K562 (cell line): ENCODE measurements around the gene VSIG10. TPM values are rescaled to one million over a fixed set of nuclear protein-coding genes. Genes with fewer than 3 reads are reported as not detected.

Source experiments
- ARID2 ChIP-seq: fragments of 450-650 bp; IDR thresholded peaks from 2 replicates; pipeline ENCODE4 v1.6.1; 2017; ENCODE audit warnings: antibody characterized with exemption, mild to moderate bottlenecking
- BACH1 ChIP-seq: fragments of 200-800 bp; sonication (Bioruptor generic); IDR thresholded peaks from 2 replicates; pipeline ENCODE4 v1.6.1; 2016; ENCODE audit warnings: missing genetic modification characterization, missing compliant biosample characterization
- BRF1 ChIP-seq: IDR thresholded peaks from 3 replicates; pipeline ENCODE4 v1.6.1; 2011; ENCODE audit warnings: borderline replicate concordance, mild to moderate bottlenecking; ENCODE audit not compliant: insufficient read length; ENCODE audit errors: extremely low read depth
- CREB5 ChIP-seq: fragments of 250-450 bp; sonication (Bioruptor Pico); IDR thresholded peaks from 2 replicates; pipeline ENCODE4 v1.5.0; 2020; ENCODE audit warnings: mild to moderate bottlenecking
- E2F6 ChIP-seq, 2 experiments: IDR thresholded peaks; 2 replicates each; pipeline ENCODE4 v1.6.1; 2011; ENCODE audit warnings: borderline replicate concordance in 1 of 2, control low read depth in 1 of 2, low read depth in 1 of 2, low read length in 1 of 2, mild to moderate bottlenecking in 1 of 2, mixed read lengths in 1 of 2, moderate library complexity in 1 of 2; ENCODE audit not compliant: insufficient read depth in 1 of 2, insufficient read length in 1 of 2, poor library complexity in 1 of 2, severe bottlenecking in 1 of 2; ENCODE audit errors: extremely low read depth in 1 of 2
- ETV1 ChIP-seq: fragments of 450-650 bp; conservative IDR thresholded peaks from 2 replicates; pipeline ENCODE4 v1.6.1; 2016; ENCODE audit warnings: missing genetic modification characterization, control low read depth, low read depth, missing compliant biosample characterization
- FOSL1 ChIP-seq: fragments of 200-800 bp; sonication (Bioruptor generic); conservative IDR thresholded peaks from 2 replicates; pipeline ENCODE4 v1.6.1; 2016; ENCODE audit warnings: missing genetic modification characterization, missing compliant biosample characterization
- HDAC6 ChIP-seq: IDR thresholded peaks from 2 replicates; pipeline ENCODE4 v1.6.1; 2012; ENCODE audit warnings: low read depth, mild to moderate bottlenecking, control low read depth, inconsistent platforms, low read length, moderate library complexity
- HOMEZ ChIP-seq: fragments of 250-450 bp; sonication (Bioruptor Pico); IDR thresholded peaks from 2 replicates; pipeline ENCODE4 v1.4.0; 2020; ENCODE audit warnings: mild to moderate bottlenecking, moderate library complexity
- IFI16 ChIP-seq: fragments of 250-450 bp; sonication (Bioruptor Pico); IDR thresholded peaks from 2 replicates; pipeline ENCODE4 v2.1.2; 2022; ENCODE audit warnings: mild to moderate bottlenecking, inconsistent platforms
- LEF1 ChIP-seq: fragments of 450-650 bp; IDR thresholded peaks from 2 replicates; pipeline ENCODE4 v1.6.1; 2016; ENCODE audit warnings: mild to moderate bottlenecking
- RAD21 ChIP-seq, 2 experiments: fragments of 250-450 bp in 1 of 2; fragments of 450-650 bp in 1 of 2; sonication (Bioruptor Pico) in 1 of 2; formaldehyde crosslinking in 1 of 2; IDR thresholded peaks in 1 of 2; conservative IDR thresholded peaks in 1 of 2; 2 replicates each; pipeline versions ENCODE4 v1.4.0 to v1.8.0; 2020 to 2022; ENCODE audit warnings: mild to moderate bottlenecking in 2 of 2, moderate library complexity in 1 of 2
- SNRNP70 ChIP-seq: fragments of 200-400 bp; formaldehyde crosslinking; optimal IDR thresholded peaks from 2 replicates; pipeline ENCODE3; 2017; ENCODE audit warnings: low read depth, low read length
- TRIM25 ChIP-seq: fragments of 450-650 bp; IDR thresholded peaks from 2 replicates; pipeline ENCODE4 v1.7.0; 2016; ENCODE audit warnings: borderline replicate concordance
- U2AF2 ChIP-seq: fragments of 200-400 bp; formaldehyde crosslinking; optimal IDR thresholded peaks from 2 replicates; pipeline ENCODE3; 2017; ENCODE audit warnings: low read depth, mild to moderate bottlenecking, low read length
- ZBTB8A ChIP-seq: fragments of 450-650 bp; IDR thresholded peaks from 2 replicates; pipeline ENCODE4 v1.6.1; 2018; ENCODE audit warnings: mild to moderate bottlenecking, moderate library complexity; ENCODE audit not compliant: partially characterized antibody
- ZNF512 ChIP-seq: IDR thresholded peaks from 2 replicates; pipeline ENCODE4 v1.6.1; 2016; ENCODE audit warnings: missing genetic modification characterization, missing compliant biosample characterization
- ZNF695 ChIP-seq: fragments of 450-650 bp; formaldehyde crosslinking; IDR thresholded peaks from 2 replicates; pipeline ENCODE4 v1.4.0; 2020; ENCODE audit warnings: mild to moderate bottlenecking, moderate library complexity
- ZSCAN32 ChIP-seq: fragments of 450-650 bp; formaldehyde crosslinking; IDR thresholded peaks from 2 replicates; pipeline ENCODE4 v1.4.0; 2020; ENCODE audit warnings: mild to moderate bottlenecking, moderate library complexity
- polyA plus RNA-seq, 8 experiments: library from polyadenylated mRNA; depleted of rRNA in 4 of 8; stranded (reverse) in 5 of 8; unstranded in 3 of 8; fragments of >200 nt; fragmentation: Nextera tagmentation in 2 of 8; fragmentation: Illumina TruSeq in 1 of 8; extraction: Ambion mirVana in 2 of 8; extraction: Trizol in 1 of 8; gene quantifications; 2 replicates each; pipeline versions ENCODE4 v1.2.1 to v1.2.3, GENCODE V29; 2011 to 2014; ENCODE audit warnings: inconsistent platforms in 1 of 8, missing spikeins in 1 of 8
- total RNA-seq, 7 experiments: library from RNA; depleted of rRNA in 6 of 7; stranded (reverse); fragments of >200 nt in 6 of 7; fragmentation: Illumina TruSeq in 2 of 7; extraction: Trizol in 2 of 7; gene quantifications; 2 replicates each; pipeline versions ENCODE4 v1.2.1 to v1.2.3, GENCODE V29; 2011 to 2021; ENCODE audit warnings: low replicate concordance in 1 of 7

Gene VSIG10
- total and polyA plus RNA-seq, 9 of the 15 experiments (the other 6 are each of a cell fraction or from before 2014, with no cell fraction given): 4.1 to 8.8 (median 4.7) TPM

- peak; percentile 94 to 95 for TF ChIP-seq E2F6 (IDR thresholded peaks at IDR 0.05; ENCODE audit: borderline replicate concordance in 1 of 2, extremely low read depth in 1 of 2, insufficient read depth in 1 of 2, insufficient read length in 1 of 2, low read depth in 1 of 2, low read length in 1 of 2, poor library complexity in 1 of 2, severe bottlenecking in 1 of 2)
- TF ChIP-seq ZNF512 (tag): no peak
- no peak for TF ChIP-seq LEF1
- TF ChIP-seq RAD21 (CRISPR knock-in tag; conservative IDR thresholded peaks at IDR 0.05 in 1 of 2, IDR thresholded peaks at IDR 0.05 in 1 of 2): peak in 1 of 2 experiments; percentile 8; a peak in 1 of 4 replicates
- TF ChIP-seq BRF1: no peak
- TF ChIP-seq TRIM25: no peak
- TF ChIP-seq SNRNP70: no peak
- TF ChIP-seq HOMEZ (CRISPR knock-in tag): no peak
- no peak for TF ChIP-seq ZBTB8A
- TF ChIP-seq HDAC6: no peak
- no peak for TF ChIP-seq CREB5 (CRISPR knock-in tag)
- TF ChIP-seq ZNF695 (CRISPR knock-in tag): no peak
- TF ChIP-seq BACH1 (tag): no peak
- TF ChIP-seq IFI16 (CRISPR knock-in tag): no peak
- TF ChIP-seq FOSL1 (tag): no peak
- no peak for TF ChIP-seq U2AF2
- no peak for TF ChIP-seq ETV1 (tag)
- no peak for TF ChIP-seq ZSCAN32 (CRISPR knock-in tag)
- TF ChIP-seq ARID2: no peak
Observed at GRCh38 chr12:118135788-118136558, 32.2 kb upstream of the VSIG10 start, which contains the start of gene PEBP1 (continued).
